Right ventricle myocardium inferior (tissue), 1 donor: ENCODE results near the gene MAPKAPK5. TPM values are rescaled to one million over a fixed set of nuclear protein-coding genes. Genes with fewer than 3 reads are reported as not detected.
"Not testable (repeated sequence)": the region's sequence is repeated elsewhere in the genome, so short reads cannot be mapped to it uniquely, and the experiment has no call there.

Experiments used
- ATAC-seq: fragments of 200-7000 bp; cut with Tn5 transposase; one replicate; pipeline ENCODE4 v1.9.1; 2020; ENCODE audit warnings: mild to moderate bottlenecking, moderate library complexity
- DNase-seq: peaks from one replicate; pipeline ENCODE4 v3.0.0; 2021; ENCODE audit errors: missing footprints
- intact Hi-C: fragments of 100-400 bp; cut with DNase I; formaldehyde crosslinking; loops from one replicate; pipeline ENCODE4 v1.11.0; 2022
- microRNA-seq: library from miRNA; unstranded; fragments of <30 nt; microRNA quantifications from one replicate; pipeline ENCODE4 v1.2.0, GENCODE V29; 2020
- total RNA-seq: library from RNA; stranded (reverse); fragmentation: NEBNext Ultra II Directional; extraction: Animal tissue kit (Norgen Biotek cat#: 25700); gene quantifications from one replicate; pipeline ENCODE4 v1.2.1, GENCODE V29; 2021
- donor health status: DM: no; HTN: yes; CAD: no; lungs with severe emphysema.

The MAPKAPK5 gene
- total RNA-seq, 1 donor from 2014 or later, result 26.2 TPM

DNA sequence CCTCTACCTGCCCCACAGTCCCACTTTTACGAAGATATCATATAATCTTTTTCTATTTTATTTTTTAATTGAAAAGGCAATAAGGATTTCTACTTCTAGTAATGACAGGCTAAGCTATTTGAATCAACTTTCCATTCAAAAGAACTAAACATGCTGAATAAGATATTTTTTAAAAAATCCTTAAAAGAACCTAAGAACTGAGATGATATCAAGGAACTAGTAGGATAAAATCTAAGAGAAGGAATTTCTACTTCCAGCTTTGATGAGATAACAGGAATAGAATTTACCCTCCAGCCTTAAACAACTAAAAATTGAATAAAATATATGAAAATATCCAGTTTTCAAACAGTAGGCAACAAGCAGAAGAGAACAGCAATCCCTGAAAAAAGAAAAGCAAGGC, 101.9 kb downstream of the MAPKAPK5 start:
- intact Hi-C loops, result no loop called here
- DNase-seq, result no peak
- ATAC-seq, result no peak

DNA sequence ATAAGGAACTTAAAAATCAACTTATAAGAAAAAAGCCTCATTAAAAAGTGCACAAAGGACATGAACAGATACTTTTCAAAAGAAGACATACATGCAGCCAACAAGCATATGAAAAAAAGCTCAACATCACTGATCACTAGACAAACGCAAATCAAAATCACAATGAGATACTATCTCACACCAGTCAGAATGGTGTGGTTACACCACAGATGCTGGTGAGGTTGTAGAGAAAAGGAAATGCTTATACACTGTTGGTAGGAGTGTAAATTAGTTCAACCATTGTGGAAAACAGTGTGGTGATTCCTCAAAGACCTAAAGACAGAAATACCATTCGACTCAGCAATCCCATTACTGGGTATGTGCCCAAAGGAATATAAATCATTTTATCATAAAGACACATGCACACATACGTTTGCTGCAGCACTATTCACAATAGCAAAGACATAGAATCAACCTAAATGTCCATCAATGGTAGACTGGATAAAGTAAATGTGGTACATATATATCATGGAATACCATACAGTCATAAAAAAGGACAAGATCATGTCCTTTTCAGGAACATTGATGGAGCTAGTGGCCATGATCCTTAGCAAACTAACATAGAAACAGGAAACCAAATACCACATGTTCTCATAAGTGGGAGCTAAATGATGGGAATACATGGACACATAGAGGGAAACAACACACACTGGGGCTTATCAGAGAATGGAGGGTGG, 109.1 kb downstream of the MAPKAPK5 start:
- intact Hi-C loops, ATAC-seq, DNase-seq: not testable (repeated sequence)

Small RNAs within 50 kb of the gene (microRNA-seq; reads per million reads assigned to microRNA genes)
- gene MIR6761, result not detected

Other genes starting within 250 kb of the MAPKAPK5 start
- 48.4 TPM for gene ATXN2, start 242.9 kb upstream of the MAPKAPK5 start, total RNA-seq
- gene BRAP, start 156.3 kb upstream of the MAPKAPK5 start, total RNA-seq, result 14.1 TPM
- gene ACAD10, start 156.2 kb upstream of the MAPKAPK5 start, total RNA-seq, result 27.8 TPM
- 382 TPM for gene ALDH2, start 75.3 kb upstream of the MAPKAPK5 start, total RNA-seq
- 40.0 TPM for gene TMEM116, start 170.9 kb downstream of the MAPKAPK5 start, total RNA-seq
- gene ERP29, start 171.2 kb downstream of the MAPKAPK5 start, total RNA-seq, result 55.2 TPM